ENCODE results near the gene ANKRD10. TPM values are rescaled to one million over a fixed set of nuclear protein-coding genes. Genes with fewer than 3 reads are reported as not detected.

Gene ANKRD10
- total RNA-seq, 4 donors from 2014 or later: 117 to 184 (median 138) TPM

DNA sequence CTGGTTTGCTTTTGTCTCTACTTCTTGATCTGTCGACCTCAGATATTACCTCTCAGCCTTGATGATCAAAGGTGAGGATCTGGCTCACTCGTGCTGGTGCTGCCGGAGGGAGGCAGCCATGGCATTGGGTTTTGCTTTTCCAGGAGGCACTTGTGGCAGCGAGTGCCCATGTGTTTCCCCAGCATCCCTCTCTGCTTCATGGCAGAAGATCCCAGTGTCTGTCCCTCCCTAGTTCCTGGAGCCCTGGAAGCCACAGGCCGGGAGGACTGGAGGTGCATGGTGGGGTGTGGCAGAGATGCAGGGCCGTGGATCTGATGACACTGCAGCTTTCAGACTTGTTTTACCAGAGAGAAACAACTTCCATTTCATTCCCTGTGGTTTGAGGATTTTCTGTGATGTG is 47.5 kb downstream of the ANKRD10 start:
- no peaks in the 10 kb centered on the region for H3K9me3 ChIP-seq
- H3K27me3 ChIP-seq: no peaks in the 10 kb centered on the region
- H3K4me1 ChIP-seq: peaks cover 0 to 14% (median 0%) of the 10 kb centered on the region in 4 donors
- no peaks in the 10 kb centered on the region for H3K36me3 ChIP-seq
- no peak overlapping the region for H3K27ac ChIP-seq
- no peak for DNase-seq
- H3K4me3 ChIP-seq: no peak overlapping the region
- TF ChIP-seq POLR2A (IDR thresholded peaks at IDR 0.05): no peak
- TF ChIP-seq, protein P1, sequence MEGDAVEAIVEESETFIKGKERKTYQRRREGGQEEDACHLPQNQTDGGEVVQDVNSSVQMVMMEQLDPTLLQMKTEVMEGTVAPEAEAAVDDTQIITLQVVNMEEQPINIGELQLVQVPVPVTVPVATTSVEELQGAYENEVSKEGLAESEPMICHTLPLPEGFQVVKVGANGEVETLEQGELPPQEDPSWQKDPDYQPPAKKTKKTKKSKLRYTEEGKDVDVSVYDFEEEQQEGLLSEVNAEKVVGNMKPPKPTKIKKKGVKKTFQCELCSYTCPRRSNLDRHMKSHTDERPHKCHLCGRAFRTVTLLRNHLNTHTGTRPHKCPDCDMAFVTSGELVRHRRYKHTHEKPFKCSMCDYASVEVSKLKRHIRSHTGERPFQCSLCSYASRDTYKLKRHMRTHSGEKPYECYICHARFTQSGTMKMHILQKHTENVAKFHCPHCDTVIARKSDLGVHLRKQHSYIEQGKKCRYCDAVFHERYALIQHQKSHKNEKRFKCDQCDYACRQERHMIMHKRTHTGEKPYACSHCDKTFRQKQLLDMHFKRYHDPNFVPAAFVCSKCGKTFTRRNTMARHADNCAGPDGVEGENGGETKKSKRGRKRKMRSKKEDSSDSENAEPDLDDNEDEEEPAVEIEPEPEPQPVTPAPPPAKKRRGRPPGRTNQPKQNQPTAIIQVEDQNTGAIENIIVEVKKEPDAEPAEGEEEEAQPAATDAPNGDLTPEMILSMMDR (IDR thresholded peaks at IDR 0.05): no peak

DNA sequence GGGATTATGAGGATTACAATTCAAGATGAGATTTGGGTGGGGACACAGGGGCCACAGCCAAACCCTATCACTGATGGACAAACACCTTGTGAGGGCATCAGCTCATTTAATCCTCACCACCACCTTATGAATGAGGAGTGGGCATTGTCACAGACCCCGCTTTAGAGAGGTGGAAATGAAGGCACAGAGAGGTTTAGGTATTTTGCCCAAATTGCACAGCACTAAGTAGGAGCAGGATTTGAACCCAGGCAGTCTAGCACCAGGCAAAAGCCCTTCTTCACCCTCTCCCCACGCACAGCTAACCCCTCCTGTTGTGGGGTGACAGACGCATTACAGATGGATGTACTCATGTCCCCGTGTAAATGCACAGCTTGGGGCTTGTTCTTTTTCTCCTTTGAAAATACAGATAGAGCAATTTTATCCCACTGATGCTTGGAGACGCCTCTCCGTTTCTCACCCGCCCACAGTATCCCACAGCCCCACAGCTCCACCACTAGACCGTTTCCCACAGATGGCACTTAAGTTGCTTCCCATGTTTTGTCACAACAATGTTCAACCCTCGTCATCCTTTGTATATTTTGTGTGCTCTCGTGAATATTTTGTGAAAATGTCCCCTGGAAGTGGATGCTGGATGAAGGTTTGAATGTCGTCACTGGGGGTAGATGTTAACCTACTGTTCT is 48.2 kb downstream of the ANKRD10 start:
- Histone ChIP-seq H3K36me3 (no peaks in the 10 kb centered on the region), H3K27ac (no peak overlapping the region), H3K27me3 (no peaks in the 10 kb centered on the region), H3K9me3 (no peaks in the 10 kb centered on the region), H3K4me3 (no peak overlapping the region), H3K4me1 (peaks cover 0 to 14% (median 0%) of the 10 kb centered on the region in 4 donors)
- TF ChIP-seq, protein P1 (IDR thresholded peaks at IDR 0.05): no peak
- no peak for TF ChIP-seq POLR2A (IDR thresholded peaks at IDR 0.05)
- DNase-seq: no peak

DNA sequence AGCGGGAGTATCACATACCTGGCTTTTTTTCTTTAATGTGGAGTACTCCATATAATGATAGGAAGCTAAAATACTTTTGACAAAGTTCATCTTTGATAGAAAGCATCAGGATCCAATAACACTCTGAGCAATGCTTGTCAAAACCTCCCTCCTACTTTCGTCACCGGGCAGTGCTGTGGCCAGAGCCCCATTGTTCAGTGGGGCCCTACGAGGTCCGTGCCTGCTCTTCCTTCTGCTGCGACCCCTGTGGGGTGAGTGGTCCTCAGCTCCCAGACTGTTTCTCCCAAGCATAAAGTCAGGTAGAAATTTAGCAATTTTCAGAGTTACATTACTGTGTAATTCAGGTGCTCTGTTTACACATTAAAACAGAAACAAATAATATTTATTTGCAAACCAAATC is 51.2 kb downstream of the ANKRD10 start:
- TF ChIP-seq, protein P1 (IDR thresholded peaks at IDR 0.05): no peak
- no peak for TF ChIP-seq POLR2A (IDR thresholded peaks at IDR 0.05)
- Histone ChIP-seq H3K36me3 (no peaks in the 10 kb centered on the region), H3K9me3 (no peaks in the 10 kb centered on the region), H3K27ac (no peak overlapping the region), H3K4me3 (no peak overlapping the region), H3K4me1 (no peaks in the 10 kb centered on the region), H3K27me3 (no peaks in the 10 kb centered on the region)
- no peak for DNase-seq

DNA sequence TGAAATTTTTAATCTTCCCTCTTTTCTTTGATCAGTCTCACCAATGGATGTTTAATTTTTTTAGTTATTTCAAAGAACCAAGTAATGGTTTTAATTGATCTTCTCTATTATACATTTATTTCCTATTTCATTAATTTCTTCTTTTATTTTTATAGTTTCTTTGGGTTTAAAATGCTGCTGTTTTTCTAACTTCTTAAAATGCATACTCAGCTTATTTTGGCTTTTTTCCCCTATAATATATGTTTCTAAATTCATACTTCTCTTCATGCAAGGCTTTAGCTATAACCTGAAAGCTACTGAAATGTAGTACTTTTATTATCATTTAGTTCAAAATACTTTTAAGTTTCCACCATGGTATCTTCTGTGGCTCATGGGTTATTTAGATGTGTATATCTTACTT is 53.9 kb downstream of the ANKRD10 start:
- TF ChIP-seq POLR2A (IDR thresholded peaks at IDR 0.05): no peak
- TF ChIP-seq, protein P1 (IDR thresholded peaks at IDR 0.05): no peak
- no peaks in the 10 kb centered on the region for H3K27me3 ChIP-seq
- DNase-seq: no peak

DNA sequence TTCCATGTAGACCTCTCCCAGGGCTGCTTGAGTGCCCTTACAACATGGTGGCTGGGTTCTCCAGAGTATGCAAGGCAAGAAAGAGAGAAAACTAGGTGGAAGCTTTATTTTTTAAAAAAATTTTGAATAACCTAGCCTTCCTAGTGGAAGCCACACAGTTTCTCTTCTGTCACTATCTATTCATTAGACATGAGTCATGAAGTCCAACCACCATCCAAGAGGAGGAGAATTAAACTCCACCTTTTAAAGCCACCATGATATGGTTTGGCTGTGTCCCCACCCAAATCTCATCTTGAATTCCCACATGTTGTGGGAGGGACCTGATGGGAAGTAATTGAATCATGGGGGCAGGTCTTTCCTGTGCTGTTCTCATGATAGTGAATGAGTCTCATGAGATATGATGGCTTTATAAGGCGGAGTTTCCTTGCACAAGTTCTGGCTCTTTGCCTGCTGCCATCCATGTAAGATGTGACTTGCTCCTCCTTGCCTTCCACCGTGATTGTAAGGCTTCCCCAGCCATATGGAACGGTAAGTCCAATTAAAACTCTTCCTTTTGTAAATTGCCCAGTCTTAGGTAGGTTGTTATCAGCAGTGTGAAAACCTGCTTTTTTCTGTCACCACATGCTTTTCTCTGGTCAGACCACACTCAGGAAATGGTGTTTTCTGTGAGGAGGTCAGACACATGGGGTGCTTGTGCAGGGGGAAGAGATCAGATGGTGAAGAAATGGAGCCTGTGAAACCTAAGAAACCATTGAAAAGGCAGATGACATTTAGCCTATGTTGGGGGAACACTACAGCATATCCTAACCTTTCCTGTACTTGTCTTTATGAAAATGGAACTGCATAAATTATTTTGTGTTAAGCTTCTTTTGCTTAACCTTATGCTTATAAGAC is 57.7 kb downstream of the ANKRD10 start:
- Histone ChIP-seq H3K4me1 (no peaks in the 10 kb centered on the region), H3K36me3 (no peaks in the 10 kb centered on the region), H3K4me3 (no peak overlapping the region), H3K27ac (no peak overlapping the region), H3K9me3 (no peaks in the 10 kb centered on the region), H3K27me3 (no peaks in the 10 kb centered on the region)
- no peak for TF ChIP-seq POLR2A (IDR thresholded peaks at IDR 0.05)
- TF ChIP-seq, protein P1 (IDR thresholded peaks at IDR 0.05): no peak
- no peak for DNase-seq

More for the DNA sequence above, 53.9 kb downstream of the ANKRD10 start:
- Histone ChIP-seq H3K27ac (no peak overlapping the region), H3K4me3 (no peak overlapping the region), H3K36me3 (no peaks in the 10 kb centered on the region), H3K9me3 (no peaks in the 10 kb centered on the region), H3K4me1 (no peaks in the 10 kb centered on the region)

All from Peyer's patch (tissue), 4 donors.